HG03280 (cell line): ENCODE data around the gene DNAI7.

Experiments
- ATAC-seq: cut with Tn5 transposase; IDR thresholded peaks from one replicate; pipeline ENCODE4 v1.9.1; 2021; ENCODE audit warnings: mild to moderate bottlenecking, moderate library complexity; ENCODE audit not compliant: unreplicated experiment

Gene DNAI7

DNA sequence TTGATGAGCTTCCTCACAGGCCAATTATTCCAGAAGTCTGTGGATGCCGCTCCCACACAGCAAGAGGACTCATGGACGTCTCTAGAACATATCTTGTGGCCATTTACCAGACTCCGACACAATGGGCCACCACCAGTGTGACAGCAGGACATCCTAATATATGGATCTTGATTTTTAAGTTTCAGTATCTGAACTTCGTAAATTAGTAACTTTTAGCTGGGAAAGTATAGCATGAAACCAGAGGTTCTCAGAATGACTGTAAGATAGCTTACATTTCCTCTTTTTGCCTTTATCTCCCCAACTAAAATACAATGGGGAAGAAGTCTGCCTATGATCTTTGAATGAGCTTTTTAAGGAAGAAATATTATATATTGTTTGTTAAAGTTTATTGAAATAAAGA lies 87.0 kb downstream of the DNAI7 start:
- peak; percentile 89 for ATAC-seq

DNA sequence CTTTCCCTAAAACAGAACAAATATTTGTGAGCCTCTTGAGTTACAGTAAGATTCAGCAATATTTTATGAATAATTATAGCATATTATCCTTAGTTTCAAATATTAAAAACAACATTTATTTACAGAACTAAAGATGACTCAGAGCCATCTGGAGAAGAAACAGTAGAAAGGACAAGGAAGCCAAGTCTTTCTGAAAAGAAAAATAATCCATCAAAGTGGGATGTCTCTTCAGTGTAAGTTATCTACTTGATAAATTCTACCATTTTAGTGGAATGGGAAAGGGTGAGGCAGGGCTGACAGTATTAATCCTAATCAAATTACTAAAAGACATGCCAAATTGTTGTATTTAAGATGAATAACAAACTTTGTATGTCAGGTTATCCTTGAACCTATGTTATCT lies 88.1 kb downstream of the DNAI7 start:
- ATAC-seq = no peak

DNA sequence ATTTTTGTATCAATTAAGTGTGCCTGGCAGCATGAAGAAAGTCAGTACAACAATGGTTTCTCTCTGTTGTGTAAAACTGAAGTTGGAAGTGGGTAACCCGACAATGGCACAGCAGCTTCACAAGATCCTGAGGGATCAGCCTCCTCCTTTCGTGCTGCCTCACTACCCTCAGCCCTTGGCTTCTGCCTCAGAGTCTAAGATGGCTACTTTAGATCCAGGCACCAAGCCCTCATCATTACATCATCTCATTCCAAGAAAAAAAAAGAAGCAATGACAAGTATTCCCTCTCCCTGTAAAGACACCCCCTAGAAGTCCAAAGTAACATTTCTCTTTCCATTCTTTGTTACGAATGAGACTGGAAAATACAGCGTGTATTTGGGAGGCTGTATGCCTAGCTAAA lies 92.6 kb downstream of the DNAI7 start:
- ATAC-seq = no peak

DNA sequence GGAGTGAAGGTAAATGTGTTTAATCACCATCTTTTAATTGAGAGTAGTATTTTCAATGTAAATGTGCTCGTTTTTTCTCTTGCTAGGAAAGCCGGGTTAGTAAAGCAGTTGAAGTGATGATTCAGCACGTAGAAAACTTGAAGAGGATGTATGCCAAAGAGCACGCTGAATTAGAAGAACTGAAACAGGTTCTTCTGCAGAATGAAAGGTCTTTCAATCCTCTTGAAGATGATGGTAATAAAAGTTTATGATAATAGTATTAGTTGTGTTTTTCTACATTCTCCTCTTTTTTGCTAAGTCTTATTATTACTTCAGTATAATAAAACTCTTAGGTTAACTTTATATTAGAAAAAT lies 93.9 kb downstream of the DNAI7 start:
- peak; percentile 75 for ATAC-seq

DNA sequence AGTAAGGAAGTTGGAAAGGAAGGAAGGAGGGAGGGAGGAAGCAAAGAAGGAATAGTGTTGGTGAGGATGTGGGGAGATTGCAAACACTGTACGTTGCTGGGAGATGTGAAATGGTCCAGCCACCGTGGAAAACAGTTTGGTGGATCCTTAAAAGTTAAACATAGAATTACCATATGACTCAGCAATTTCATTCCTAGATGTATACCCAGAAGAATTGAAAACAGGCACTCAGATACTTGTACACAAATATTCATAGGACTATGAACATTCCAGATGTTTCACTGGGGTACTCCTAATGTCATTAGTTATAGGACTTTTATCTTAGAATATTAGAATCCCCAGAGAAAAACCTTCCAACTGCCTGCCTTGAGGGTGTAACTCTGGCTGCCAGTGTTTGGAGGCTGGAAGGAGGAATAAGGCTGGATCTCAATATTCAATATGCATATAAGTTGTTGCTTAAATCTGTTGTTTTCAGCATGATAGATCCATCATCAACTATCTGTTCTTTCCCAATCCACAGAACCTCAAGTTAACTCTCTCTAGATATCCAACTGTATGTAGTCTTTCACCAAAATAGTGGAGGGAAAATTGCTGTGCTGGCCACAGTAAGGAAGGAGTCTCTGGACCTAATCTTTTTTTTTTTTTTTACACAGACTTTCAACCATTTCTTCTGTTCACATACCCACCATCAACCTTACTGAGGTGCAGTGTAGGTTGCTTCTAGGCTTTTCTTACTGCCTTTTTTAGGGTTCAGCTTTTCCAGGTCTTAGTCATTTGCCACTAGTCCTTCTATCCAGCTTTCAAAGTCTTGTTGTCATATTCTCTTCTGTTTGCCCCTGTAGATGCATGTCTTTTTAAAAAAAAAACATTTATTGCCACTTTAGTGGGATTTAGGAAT lies 94.5 kb downstream of the DNAI7 start:
- ATAC-seq = peak; percentile 33

DNA sequence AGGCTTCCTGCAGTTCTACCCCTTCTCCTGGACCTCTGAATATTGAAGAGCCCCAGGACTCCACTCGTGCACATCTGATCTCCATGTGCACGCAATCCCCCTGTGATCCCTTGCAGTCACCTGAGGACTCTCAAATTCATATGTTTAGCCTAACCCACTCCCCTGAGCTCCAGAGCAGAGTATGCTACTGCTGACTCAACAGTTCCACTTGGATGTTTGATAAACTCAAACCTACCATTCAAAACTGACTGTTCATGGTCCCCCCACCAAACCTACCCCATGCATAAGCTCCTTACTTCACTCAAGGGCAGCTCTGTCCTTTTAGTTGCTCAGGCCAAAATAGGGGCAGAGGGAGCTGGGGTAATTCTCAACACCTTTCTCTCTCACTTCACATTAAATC lies 96.0 kb downstream of the DNAI7 start:
- ATAC-seq = no peak

DNA sequence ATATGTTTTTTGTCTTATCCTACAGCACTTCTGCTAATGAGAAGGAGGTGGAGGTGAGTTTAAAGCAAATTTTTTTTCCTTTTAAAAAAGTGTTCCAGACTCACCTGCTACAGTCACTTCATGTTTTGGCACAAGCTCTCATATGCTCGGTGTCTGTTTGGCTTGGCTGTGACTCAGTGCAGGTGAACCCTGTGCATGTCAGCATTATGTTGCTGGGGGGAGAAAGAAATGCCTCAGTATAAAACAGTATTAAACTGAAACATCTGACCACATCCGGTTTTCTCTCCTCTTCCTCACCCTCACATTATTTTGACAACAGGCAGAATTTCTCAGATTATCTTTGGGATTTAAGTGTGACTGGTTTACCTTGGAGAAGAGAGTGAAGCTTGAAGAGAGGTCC lies 105.2 kb downstream of the DNAI7 start:
- ATAC-seq = no peak

DNA sequence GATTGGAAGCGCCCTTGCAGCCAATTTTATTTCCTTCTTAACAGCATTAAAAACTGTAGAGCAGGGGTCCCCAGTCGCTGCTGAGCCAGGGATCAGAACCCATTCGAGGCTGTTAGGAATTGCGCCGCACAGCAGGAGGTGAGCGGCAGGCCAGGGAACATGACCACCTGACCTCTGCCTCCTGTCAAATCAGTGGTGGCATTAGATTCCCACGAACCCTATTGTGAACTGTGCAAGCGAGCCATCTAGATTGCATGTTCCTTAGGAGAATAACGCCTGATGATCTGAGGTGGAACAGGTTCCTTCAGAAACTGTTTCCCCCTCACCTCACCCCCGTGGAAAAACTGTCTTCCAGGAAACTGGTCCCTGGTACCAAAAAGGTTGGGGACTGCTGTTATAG lies 107.4 kb downstream of the DNAI7 start:
- ATAC-seq = no peak

DNA sequence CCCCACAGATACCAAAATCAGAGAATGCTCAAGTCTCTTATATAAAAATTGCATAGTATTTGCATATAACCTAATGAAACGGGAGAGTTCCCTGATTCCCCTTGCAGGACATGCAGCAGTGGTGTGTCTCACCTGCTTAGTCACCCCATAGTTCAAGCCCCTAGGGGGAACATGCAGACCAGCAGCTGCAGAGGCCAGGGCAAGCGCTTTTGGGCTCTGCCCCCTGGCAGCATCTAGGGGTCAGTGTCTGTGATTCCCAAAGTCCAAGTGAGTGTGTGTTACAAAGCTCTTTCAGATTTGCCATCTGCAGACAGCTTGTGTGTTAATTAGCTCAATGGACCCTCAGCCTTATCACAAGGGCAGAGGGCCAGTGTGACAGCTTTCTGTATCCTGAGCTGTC lies 110.1 kb downstream of the DNAI7 start:
- no peak for ATAC-seq

DNA sequence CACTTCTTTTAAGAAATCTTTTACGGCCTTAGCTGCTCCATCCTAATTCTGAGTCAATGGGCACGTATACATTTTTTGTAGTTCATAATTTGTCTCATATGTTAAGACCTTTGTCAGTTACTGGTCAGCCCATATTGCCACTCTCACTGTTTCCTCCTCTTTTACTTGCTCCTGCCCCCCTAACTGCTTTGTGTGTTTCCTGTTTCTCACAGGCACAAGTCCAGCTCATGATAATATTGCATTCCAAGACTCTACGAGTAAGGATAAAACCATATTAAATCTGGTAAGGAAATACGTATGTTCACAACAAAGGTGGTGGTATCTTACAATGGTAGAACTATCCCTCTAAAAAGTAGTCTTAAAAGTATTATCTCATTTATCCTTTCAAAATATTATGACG lies 111.7 kb downstream of the DNAI7 start:
- ATAC-seq = no peak

DNA sequence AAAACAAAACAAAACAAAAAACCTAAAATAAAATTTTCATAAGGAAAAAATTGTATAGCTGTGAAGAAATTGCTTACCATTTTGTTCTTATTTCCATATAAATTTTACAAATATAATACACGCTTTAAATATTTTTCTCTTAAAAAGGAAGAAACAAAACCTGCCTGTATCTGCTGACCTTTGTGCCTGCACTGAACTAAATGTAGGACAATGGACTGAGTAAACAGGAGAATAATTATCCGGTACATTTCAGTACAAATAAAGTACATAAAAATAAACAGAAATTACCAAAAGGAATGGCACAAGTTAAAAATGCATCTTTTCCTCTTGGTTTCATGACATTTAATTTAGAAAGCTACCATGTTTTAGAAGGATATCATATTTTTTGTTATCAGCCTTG lies 112.3 kb downstream of the DNAI7 start:
- no peak for ATAC-seq

DNA sequence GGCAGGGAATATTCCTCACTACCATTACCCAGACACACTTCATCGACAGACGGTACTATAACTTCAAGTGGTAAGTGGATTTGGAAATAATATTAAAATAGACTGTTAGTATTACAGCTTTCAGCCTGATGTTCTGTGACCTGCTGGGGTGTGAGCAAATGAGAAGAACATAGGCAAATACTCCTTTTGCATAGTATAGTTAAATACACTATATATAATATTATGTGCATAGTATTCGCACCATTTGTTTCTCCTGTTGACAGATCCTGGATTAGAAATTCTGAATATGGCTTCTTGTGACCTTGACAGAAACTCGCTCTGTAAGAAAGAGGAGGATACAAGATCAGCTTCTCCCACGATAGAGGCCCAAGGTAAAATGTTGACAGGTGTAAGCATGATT lies 115.6 kb downstream of the DNAI7 start:
- no peak for ATAC-seq

DNA sequence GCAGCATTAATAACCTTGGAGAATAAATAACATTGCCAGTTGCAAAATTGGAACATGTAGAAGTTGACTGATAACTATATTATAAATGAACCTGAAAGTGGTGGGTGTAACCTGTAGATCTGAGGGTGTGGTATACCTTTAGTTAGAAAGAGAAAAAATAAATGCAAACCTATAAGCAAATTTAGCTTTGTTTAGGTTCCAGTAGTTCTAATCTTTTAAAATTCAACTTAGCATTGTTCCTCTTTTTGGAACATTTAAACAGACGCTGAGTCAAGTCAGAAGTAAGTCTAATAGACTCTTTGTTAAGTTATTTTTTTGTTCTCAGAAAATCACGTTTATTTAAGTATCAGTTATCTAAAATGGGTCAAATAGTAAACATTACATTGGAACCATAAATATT lies 120.0 kb downstream of the DNAI7 start:
- no peak for ATAC-seq

DNA sequence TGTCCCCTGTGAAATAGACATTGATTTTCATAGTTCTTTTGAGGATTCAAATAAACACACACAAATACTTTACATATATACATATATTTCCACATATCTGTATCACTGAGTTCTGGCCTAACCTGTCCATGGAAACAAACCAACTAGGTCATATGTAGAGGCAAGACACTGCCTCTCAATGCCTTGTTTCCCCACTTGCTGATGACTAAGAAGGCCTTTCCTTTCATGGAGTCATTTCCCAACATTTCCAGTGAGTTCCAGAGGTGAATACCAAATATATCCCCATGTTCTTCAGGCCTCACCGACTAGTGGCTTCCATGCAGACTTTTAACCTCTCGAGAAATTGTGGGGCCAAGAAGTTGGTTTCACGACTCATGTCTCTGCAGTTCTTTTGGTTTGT lies 120.8 kb downstream of the DNAI7 start:
- ATAC-seq = no peak

DNA sequence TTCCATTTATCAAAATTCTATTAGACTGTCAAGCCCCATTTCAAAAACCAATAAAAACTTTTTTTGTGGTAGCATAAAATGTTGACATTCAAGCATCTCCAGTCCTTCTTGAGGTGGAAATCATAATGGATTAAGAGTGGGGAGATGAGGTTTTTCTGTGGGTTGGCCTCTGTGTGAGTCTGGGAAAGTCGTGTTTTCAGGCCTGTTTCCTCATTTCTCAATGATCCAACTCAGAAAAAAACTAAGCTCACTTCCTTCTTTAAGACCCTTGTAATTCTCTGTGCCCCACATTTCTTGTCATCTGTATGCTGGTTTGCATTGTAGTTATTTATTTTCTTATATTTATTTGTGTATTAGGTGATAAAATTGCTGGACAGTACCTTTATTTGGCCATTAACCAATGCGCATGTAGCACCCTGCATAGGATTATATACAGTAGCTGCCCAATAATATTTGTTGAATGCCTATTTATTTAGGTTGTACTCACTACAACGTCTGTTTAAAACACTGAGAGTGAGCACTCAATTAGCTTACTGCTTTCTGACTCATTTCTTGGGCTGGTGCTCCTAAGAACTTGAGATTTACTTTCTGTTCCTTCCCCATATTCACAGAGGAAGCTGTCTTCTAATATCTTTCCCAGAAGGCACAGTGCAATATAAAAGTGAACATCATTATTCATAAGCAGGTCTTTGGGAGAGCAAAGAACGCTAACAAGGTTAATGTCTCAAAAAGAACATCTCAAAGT lies 121.9 kb downstream of the DNAI7 start:
- no peak for ATAC-seq

DNA sequence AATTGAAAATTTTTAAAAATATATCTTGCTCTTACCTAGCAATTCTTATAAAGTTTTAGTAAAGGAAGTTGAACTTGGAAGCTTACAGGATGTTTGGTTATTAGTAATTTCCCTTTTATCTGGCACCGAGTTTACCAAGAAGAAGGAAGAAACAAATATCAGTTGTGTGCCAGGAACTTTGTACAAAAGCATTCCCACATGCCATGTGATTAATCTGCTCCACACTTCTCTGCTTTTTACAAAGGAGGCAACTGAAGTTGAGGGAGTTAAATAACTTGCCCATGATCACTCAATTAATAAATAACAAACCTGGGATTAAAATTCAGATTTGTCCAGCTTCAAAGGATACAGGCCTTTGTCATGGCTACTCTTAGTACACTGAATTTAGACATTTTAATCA lies 123.6 kb downstream of the DNAI7 start:
- ATAC-seq = no peak

DNA sequence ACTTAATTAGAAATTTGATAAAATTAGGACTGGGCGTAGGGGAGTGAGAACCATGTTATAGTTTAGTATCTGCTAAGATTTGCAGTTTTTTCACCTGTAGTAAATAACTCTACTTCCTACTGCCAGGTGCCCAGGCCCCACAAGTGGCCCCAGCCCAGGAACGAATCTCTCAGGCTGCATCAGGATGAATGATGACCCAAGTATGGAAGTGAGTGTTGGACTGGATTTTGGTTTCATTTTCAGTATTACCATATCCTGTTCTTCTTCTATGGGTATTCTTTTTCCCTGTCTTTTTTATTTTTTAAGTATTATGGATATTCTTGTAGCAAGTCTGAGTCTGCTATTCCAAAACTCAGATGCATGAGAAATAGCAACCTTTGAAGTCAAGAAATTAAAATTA lies 125.7 kb downstream of the DNAI7 start:
- no peak for ATAC-seq

DNA sequence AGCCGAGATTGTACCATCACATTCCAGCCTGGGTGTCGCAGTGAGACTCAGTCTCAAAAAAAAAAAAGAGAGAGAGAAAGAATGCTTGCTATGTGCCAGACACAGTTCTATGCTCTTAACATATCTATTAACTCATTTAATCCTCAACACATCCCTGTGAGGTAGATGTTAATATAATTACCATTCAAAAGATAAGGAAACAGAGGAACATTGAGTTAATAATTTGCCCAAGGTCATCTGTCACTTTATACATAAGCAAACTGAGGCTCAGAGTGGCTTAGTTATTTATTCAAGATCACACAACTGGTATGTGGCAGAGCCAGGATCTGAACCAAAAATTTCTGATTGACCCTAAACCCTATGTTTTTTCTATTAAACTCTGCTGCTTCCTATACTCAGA lies 129.9 kb downstream of the DNAI7 start:
- no peak for ATAC-seq

DNA sequence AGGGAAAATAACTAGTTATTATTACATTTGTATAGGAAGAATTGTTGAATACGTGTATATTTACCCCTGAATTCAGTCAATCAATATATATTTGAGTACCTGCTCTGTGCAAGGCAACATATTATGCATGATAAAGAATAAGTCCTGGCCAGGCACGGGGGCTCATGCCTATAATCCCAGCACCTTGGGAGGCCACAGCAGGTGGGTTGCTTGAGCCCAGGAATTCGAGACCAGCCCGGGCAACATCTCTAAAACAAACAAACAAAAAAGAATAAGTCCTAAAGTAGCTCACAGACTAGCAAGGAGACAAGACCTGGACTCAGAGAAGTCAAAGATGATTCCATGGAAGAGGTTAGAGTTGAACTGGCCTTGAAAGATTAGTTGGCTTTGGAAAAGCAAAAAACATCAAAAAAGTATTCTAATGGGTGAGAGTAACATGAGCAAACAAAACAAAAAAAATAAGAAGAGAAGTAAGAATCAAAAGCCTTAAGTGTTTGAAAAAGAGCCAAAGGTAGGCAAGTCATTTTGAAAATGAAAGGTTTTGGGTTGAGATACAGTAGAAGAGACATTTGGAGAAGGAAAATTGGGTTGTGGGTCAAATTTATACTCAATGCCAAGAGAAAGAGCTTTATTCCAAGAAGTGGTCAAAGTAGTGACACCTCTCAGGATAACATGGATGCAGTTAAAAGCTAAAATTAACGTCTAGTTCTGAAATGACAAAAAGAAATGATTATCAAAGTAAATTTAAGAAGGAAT lies 130.9 kb downstream of the DNAI7 start:
- ATAC-seq = no peak

DNA sequence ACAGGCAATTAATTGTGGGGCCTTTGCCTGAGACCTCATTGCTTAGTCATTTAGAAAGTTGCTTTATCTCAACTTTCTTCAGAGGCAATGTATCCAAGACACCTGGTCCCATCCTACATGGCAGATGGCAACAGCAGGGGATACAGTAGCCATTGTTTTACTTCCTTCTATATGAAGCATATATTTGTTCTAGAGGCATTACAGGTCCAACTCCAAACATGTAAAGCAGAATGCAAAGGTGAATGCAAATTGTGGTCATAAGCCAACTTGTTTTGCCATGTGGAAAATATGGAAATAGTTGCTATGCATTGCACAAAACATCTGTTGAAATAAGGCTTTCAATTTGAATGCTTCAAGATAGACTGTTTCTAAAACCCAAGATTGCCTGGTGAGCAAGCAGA lies 136.3 kb downstream of the DNAI7 start:
- peak; percentile 62 for ATAC-seq
